22Rv1 (cell line): ENCODE measurements around the gene UBAC1.

Source experiments
- ZFX ChIP-seq: fragments of 450-650 bp; IDR thresholded peaks from 2 replicates; pipeline ENCODE4 v1.6.1; 2017; ENCODE audit warnings: antibody characterized with exemption, borderline replicate concordance
- TF ChIP-seq, protein P1 (sequence below): fragments of 450-650 bp; IDR thresholded peaks from 2 replicates; pipeline ENCODE4 v1.5.1; 2017; ENCODE audit warnings: mild to moderate bottlenecking

GRCh38 chr9:135987838-135988404 is 26.7 kb upstream of the UBAC1 start:
- TF ChIP-seq, protein P1, sequence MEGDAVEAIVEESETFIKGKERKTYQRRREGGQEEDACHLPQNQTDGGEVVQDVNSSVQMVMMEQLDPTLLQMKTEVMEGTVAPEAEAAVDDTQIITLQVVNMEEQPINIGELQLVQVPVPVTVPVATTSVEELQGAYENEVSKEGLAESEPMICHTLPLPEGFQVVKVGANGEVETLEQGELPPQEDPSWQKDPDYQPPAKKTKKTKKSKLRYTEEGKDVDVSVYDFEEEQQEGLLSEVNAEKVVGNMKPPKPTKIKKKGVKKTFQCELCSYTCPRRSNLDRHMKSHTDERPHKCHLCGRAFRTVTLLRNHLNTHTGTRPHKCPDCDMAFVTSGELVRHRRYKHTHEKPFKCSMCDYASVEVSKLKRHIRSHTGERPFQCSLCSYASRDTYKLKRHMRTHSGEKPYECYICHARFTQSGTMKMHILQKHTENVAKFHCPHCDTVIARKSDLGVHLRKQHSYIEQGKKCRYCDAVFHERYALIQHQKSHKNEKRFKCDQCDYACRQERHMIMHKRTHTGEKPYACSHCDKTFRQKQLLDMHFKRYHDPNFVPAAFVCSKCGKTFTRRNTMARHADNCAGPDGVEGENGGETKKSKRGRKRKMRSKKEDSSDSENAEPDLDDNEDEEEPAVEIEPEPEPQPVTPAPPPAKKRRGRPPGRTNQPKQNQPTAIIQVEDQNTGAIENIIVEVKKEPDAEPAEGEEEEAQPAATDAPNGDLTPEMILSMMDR = no peak
- TF ChIP-seq ZFX = no peak
